SK-N-SH (cell line): ENCODE results near the gene CPA1. TPM values are rescaled to one million over a fixed set of nuclear protein-coding genes. Genes with fewer than 3 reads are reported as not detected.

Experiments used
- CTCF ChIA-PET: fragments of 300-600, 350-600 bp; formaldehyde crosslinking; extraction: SDS; loops from one replicate; lab custom pipeline; 2021; lab: Yijun Ruan, JAX
- POLR2A ChIA-PET: fragments of 350-600 bp; sonication (Branson Sonifier 250); formaldehyde crosslinking; extraction: SDS; loops from one replicate; lab custom pipeline; 2020; ENCODE audit warnings: antibody characterized with exemption, inconsistent platforms; lab: Yijun Ruan, JAX
- DNase-seq: peaks from one replicate; pipeline ENCODE4 v3.0.0; 2012
- H2AFZ ChIP-seq: fragments of 200-600 bp; sonication (generic); 2 replicates; pipeline ENCODE4 v1.8.1; 2016; ENCODE audit warnings: antibody characterized with exemption, mild to moderate bottlenecking, low read depth
- H3F3A ChIP-seq: fragments of 200-600 bp; sonication (generic); replicated peaks from 2 replicates; pipeline ENCODE3; 2016; ENCODE audit warnings: antibody characterized with exemption, mild to moderate bottlenecking; ENCODE audit not compliant: insufficient read depth
- H3K27ac ChIP-seq, 2 experiments: fragments of 200-500 bp in 1 of 2; fragments of 200-600 bp in 1 of 2; sonication (Bioruptor generic) in 1 of 2; sonication (generic), shearing (Covaris generic) in 1 of 2; 2 replicates each; pipeline versions ENCODE4 v1.5.1 to v1.6.1; 2014 to 2016; ENCODE audit warnings: low read depth in 2 of 2, inconsistent platforms in 1 of 2, low read length in 1 of 2, mild to moderate bottlenecking in 1 of 2, mixed read lengths in 1 of 2
- H3K27me3 ChIP-seq: fragments of 200-600 bp; sonication (generic), shearing (Covaris generic); 2 replicates; pipeline ENCODE4 v1.6.1; 2016; ENCODE audit warnings: mixed run types; ENCODE audit not compliant: insufficient read depth
- H3K36me3 ChIP-seq, 2 experiments: fragments of 200-500 bp in 1 of 2; fragments of 200-600 bp in 1 of 2; sonication (Bioruptor generic) in 1 of 2; sonication (generic) in 1 of 2; replicated peaks in 1 of 2; 2 replicates each; pipeline versions ENCODE3 to v1.5.1; 2014 to 2016; ENCODE audit warnings: low read length in 1 of 2, mild to moderate bottlenecking in 1 of 2; ENCODE audit not compliant: insufficient read depth in 2 of 2, control insufficient read depth in 1 of 2
- H3K4me1 ChIP-seq, 2 experiments: fragments of 200-500 bp in 1 of 2; fragments of 200-600 bp in 1 of 2; sonication (Bioruptor generic) in 1 of 2; sonication (generic), shearing (Covaris generic) in 1 of 2; 2 replicates each; pipeline versions ENCODE4 v1.5.1 to v1.6.1; 2014 to 2016; ENCODE audit warnings: low read depth in 1 of 2, low read length in 1 of 2, mixed run types in 1 of 2; ENCODE audit not compliant: insufficient read depth in 2 of 2, control insufficient read depth in 1 of 2
- H3K4me2 ChIP-seq: fragments of 200-600 bp; sonication (generic), shearing (Covaris generic); 2 replicates; pipeline ENCODE4 v1.6.1; 2017; ENCODE audit warnings: mixed run types
- H3K4me3 ChIP-seq, 2 experiments: fragments of 200-500 bp in 1 of 2; fragments of 200-600 bp in 1 of 2; sonication (Bioruptor generic) in 1 of 2; sonication (generic), shearing (Covaris generic) in 1 of 2; 2 replicates each; pipeline versions ENCODE4 v1.5.1 to v1.8.1; 2014 to 2016; ENCODE audit warnings: low read depth in 2 of 2, inconsistent platforms in 1 of 2, low read length in 1 of 2, mild to moderate bottlenecking in 1 of 2, mixed read lengths in 1 of 2, moderate library complexity in 1 of 2
- H3K79me2 ChIP-seq: fragments of 200-600 bp; sonication (generic); 2 replicates; pipeline ENCODE4 v1.8.1; 2017; ENCODE audit warnings: mild to moderate bottlenecking; ENCODE audit not compliant: insufficient read depth
- H3K9ac ChIP-seq: fragments of 200-600 bp; sonication (generic); 2 replicates; pipeline ENCODE4 v1.6.1; 2017; ENCODE audit warnings: mixed run types
- H3K9me2 ChIP-seq: fragments of 200-600 bp; sonication (generic); 2 replicates; pipeline ENCODE4 v1.6.1; 2017; ENCODE audit warnings: mixed run types
- H3K9me3 ChIP-seq: fragments of 200-600 bp; sonication (generic); 2 replicates; pipeline ENCODE4 v1.6.1; 2017; ENCODE audit warnings: mixed run types, mild to moderate bottlenecking, moderate library complexity
- H4K20me1 ChIP-seq: fragments of 200-600 bp; sonication (generic); 2 replicates; pipeline ENCODE4 v1.6.1; 2017; ENCODE audit warnings: mild to moderate bottlenecking, mixed run types; ENCODE audit not compliant: insufficient read depth
- EP300 ChIP-seq, 2 experiments: IDR thresholded peaks; 2 replicates each; pipeline versions ENCODE4 v1.4.0 to v1.6.1; 2012; ENCODE audit warnings: borderline replicate concordance in 1 of 2, low read depth in 1 of 2, low read length in 1 of 2
- FOSL2 ChIP-seq: IDR thresholded peaks from 2 replicates; pipeline ENCODE4 v1.4.0; 2012; ENCODE audit warnings: low read depth, mild to moderate bottlenecking, moderate library complexity, borderline replicate concordance
- JUND ChIP-seq: IDR thresholded peaks from 2 replicates; pipeline ENCODE4 v1.4.0; 2012
- NRF1 ChIP-seq: IDR thresholded peaks from 2 replicates; pipeline ENCODE4 v1.6.1; 2012; ENCODE audit warnings: low read depth, mild to moderate bottlenecking, low read length
- RFX5 ChIP-seq: IDR thresholded peaks from 2 replicates; pipeline ENCODE4 v1.6.1; 2012; ENCODE audit warnings: mild to moderate bottlenecking, improper control_type of control experiment, low read length
- SMC3 ChIP-seq: IDR thresholded peaks from 2 replicates; pipeline ENCODE4 v1.6.1; 2012; ENCODE audit warnings: low read depth, low read length, improper control_type of control experiment
- WGBS: methylation state at CpG from one replicate; pipeline ENCODE4 v1.1.6; 2017; ENCODE audit warnings: low lambda C conversion rate; 5-methylcytosine and 5-hydroxymethylcytosine counted together
- polyA plus RNA-seq, 3 experiments: library from polyadenylated mRNA; depleted of rRNA; stranded (reverse); fragments of >200 nt; gene quantifications; 2 replicates each; pipeline ENCODE4 v1.2.3, GENCODE V29; 2012
- TF ChIP-seq, protein P1 (sequence below): fragments of 150-350 bp; IDR thresholded peaks from 2 replicates; pipeline ENCODE4 v1.6.1; 2017; ENCODE audit warnings: antibody characterized with exemption, low read length, low read depth, borderline replicate concordance
- TF ChIP-seq, protein P2 (sequence below): IDR thresholded peaks from 2 replicates; pipeline ENCODE4 v1.4.0; 2012; ENCODE audit warnings: low read depth

The CPA1 gene
- polyA plus RNA-seq, 1 of the 3 experiments (the other 2 are of a cell fraction): 0.05 TPM

DNA sequence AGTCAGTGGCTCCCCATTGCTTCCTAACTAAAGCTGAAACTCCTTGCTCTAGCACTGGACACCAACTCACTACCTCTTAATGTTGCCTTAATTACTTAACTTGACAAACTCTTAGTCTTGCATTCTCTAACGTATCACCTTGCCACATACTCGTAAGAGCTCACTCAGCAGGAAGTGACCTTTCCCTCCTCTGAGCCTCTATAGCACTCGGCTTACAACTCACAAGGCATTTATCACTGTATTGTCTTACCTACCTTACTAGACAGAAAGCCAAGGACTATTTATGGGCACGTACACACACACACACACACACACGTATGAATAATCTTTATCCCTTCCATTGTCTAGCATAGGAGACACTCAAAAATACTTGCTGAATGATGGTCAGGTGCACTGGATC lies 39.4 kb downstream of the CPA1 start:
- no peaks in the 10 kb centered on the region for H3K36me3 ChIP-seq
- no peaks in the 10 kb centered on the region for H3F3A ChIP-seq
- no peak overlapping the region for H3K4me2 ChIP-seq
- H3K4me3 ChIP-seq: no peak overlapping the region
- H3K9me2 ChIP-seq: no peaks in the 10 kb centered on the region
- H3K79me2 ChIP-seq: no peaks in the 10 kb centered on the region
- no peak overlapping the region for H3K9ac ChIP-seq
- no peaks in the 10 kb centered on the region for H3K27me3 ChIP-seq
- CTCF ChIA-PET: interaction anchor here (1.0 kb wide), 1 partner anchor 14 kb away, joined by 4 read pairs; no protein-coding TSS in a partner anchor
- 90% methylated on average over 5 of the region's 5 CpGs for WGBS
- H3K4me1 ChIP-seq: peaks cover 4 to 11% of the 10 kb centered on the region in 2 experiments
- POLR2A ChIA-PET: no interaction called here
- no peaks in the 10 kb centered on the region for H3K9me3 ChIP-seq
- no peak for DNase-seq
- TF ChIP-seq SMC3: no peak
- TF ChIP-seq, all 33 proteins: peak for 0
- Histone ChIP-seq H4K20me1 (no peaks in the 10 kb centered on the region), H2AFZ (no peak overlapping the region), H3K27ac (no peak overlapping the region)

DNA sequence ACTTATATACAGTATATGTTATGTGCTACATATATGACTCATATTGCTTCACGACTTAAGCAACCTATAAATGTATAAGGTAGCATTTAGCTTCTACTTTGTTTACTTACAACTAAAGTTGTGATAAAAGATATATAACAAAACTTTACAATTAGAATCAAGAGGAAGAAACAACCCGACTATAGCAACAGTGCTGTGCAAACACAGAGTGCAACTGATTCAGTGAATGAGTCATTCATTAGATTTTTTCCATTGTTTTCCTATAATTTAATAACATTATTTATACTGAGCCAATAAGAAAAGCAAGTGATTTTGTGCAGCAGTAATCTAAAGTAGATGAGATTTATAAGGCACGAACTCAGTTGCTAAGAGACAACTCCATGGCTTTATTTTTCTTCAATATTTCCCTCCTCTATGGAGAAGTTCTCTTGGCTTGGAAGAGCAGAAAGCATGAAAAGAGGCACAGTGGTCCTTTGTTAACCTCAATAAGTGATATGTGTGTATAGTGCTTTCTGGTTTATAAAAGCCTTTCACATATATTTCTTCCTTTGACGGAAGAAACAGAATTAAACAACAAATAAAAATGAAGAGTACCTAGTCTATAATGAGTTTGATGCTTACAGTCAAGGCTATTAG lies 40.8 kb downstream of the CPA1 start:
- Histone ChIP-seq H3F3A (no peaks in the 10 kb centered on the region), H3K4me1 (peaks cover 4 to 11% of the 10 kb centered on the region in 2 experiments), H3K4me2 (peak overlapping the region; percentile 16; the same call in 1 of the 2 replicates), H3K9me2 (no peaks in the 10 kb centered on the region), H3K36me3 (no peaks in the 10 kb centered on the region), H2AFZ (no peak overlapping the region), H3K27ac (peak overlapping the region; percentile 29 to 71), H3K27me3 (no peaks in the 10 kb centered on the region), H3K9ac (peak overlapping the region; percentile 18; the same call in 1 of the 2 replicates), H4K20me1 (no peaks in the 10 kb centered on the region), H3K79me2 (no peaks in the 10 kb centered on the region), H3K9me3 (no peaks in the 10 kb centered on the region), H3K4me3 (no peak overlapping the region; a peak in 1 of 4 replicates)
- CTCF ChIA-PET: interaction anchor here (1.2 to 2.3 kb wide), 2 partner anchors 10 kb away, joined by 4 to 7 read pairs; no protein-coding TSS in a partner anchor
- no peak for DNase-seq
- TF ChIP-seq JUND: peak; percentile 58
- TF ChIP-seq, protein P1, sequence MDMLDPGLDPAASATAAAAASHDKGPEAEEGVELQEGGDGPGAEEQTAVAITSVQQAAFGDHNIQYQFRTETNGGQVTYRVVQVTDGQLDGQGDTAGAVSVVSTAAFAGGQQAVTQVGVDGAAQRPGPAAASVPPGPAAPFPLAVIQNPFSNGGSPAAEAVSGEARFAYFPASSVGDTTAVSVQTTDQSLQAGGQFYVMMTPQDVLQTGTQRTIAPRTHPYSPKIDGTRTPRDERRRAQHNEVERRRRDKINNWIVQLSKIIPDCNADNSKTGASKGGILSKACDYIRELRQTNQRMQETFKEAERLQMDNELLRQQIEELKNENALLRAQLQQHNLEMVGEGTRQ: no peak
- TF ChIP-seq EP300 (IDR thresholded peaks at IDR 0.05; ENCODE audit: borderline replicate concordance in 1 of 2, low read depth in 1 of 2, low read length in 1 of 2): 0 out of 4 replicates have a peak, but pooled peaks of 1 of the 2 experiments have one; percentile 7
- TF ChIP-seq, protein P2, sequence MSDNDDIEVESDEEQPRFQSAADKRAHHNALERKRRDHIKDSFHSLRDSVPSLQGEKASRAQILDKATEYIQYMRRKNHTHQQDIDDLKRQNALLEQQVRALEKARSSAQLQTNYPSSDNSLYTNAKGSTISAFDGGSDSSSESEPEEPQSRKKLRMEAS: no peak
- peak; percentile 62; the same call in 1 of the 2 replicates for TF ChIP-seq FOSL2
- 47% methylated on average over 4 of the region's 4 CpGs for WGBS
- POLR2A ChIA-PET: no interaction called here

DNA sequence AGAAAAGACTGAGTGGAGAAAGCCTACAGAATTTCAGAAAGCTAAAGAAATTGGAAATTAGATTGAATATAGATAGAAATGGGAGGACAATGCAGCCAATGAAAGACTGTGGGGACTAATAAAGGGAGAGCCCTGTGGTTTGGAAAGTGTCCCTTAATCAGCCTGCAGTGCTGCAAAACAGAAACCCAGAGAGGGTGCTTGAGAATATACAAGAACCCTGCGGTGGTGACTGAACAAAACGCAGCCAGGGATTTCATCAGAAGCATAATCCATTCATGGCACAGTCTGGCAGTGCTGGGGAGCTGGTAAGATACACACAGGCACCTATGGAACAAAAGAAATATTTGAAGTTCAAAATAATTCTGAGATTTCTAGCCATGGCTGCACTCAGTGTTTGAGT lies 41.4 kb downstream of the CPA1 start:
- H3K9me2 ChIP-seq: no peaks in the 10 kb centered on the region
- CTCF ChIA-PET: interaction anchor here (1.2 to 2.3 kb wide), 3 partner anchors 9 to 13 kb away, joined by 3 to 7 read pairs (median 4); no protein-coding TSS in a partner anchor
- no peak overlapping the region for H2AFZ ChIP-seq
- 59% methylated on average over 2 of the region's 2 CpGs for WGBS
- no peak for DNase-seq
- H3K36me3 ChIP-seq: no peaks in the 10 kb centered on the region
- peaks cover 4 to 11% of the 10 kb centered on the region in 2 experiments for H3K4me1 ChIP-seq
- H3K9me3 ChIP-seq: no peaks in the 10 kb centered on the region
- peak overlapping the region; percentile 29 to 71 for H3K27ac ChIP-seq
- H3F3A ChIP-seq: no peaks in the 10 kb centered on the region
- H4K20me1 ChIP-seq: no peaks in the 10 kb centered on the region
- H3K4me2 ChIP-seq: peak overlapping the region; percentile 16; the same call in 1 of the 2 replicates
- H3K4me3 ChIP-seq: no peak overlapping the region; a peak in 1 of 4 replicates
- H3K9ac ChIP-seq: peak overlapping the region; percentile 18; the same call in 1 of the 2 replicates
- POLR2A ChIA-PET: no interaction called here
- H3K27me3 ChIP-seq: no peaks in the 10 kb centered on the region
- TF ChIP-seq RFX5 (no peak), NRF1 (0 out of 2 replicates have a peak, but pooled peaks have one; percentile 2)
- no peaks in the 10 kb centered on the region for H3K79me2 ChIP-seq
